Adrenal gland (tissue), 19 donors: Measurements from ENCODE around the gene ABCG1. TPM values are rescaled to one million over a fixed set of nuclear protein-coding genes. Genes with fewer than 3 reads are reported as not detected.

Experiments used
- DNase-seq, 7 donors: peaks; one replicate each; pipeline ENCODE4 v3.0.0-alpha.2; 2019 to 2020
- H3K27ac ChIP-seq, 5 donors: fragments of 200-600 bp; sonication (generic) in 4 of 5; 1 replicate in 3 of 5; 2 replicates in 2 of 5; pipeline versions ENCODE4 v1.5.1 to v1.8.0; 2016 to 2020; ENCODE audit warnings: mild to moderate bottlenecking in 1 of 5
- H3K27me3 ChIP-seq: fragments of 200-600 bp; 2 replicates; pipeline ENCODE4 v1.8.0; 2021
- H3K36me3 ChIP-seq, 2 donors: fragments of 200-600 bp; replicated peaks in 1 of 2; 1 replicate in 1 of 2; 2 replicates in 1 of 2; pipeline versions ENCODE4 v1.5.1 to v1.8.0; 2018 to 2022
- H3K4me1 ChIP-seq, 2 donors: fragments of 200-600 bp; replicated peaks in 1 of 2; 1 replicate in 1 of 2; 2 replicates in 1 of 2; pipeline versions ENCODE4 v1.5.1 to v1.8.0; 2018 to 2021
- H3K4me3 ChIP-seq, 4 donors: fragments of 200-600 bp; sonication (generic) in 3 of 4; one replicate each; pipeline ENCODE4 v1.5.1; 2016 to 2018
- H3K9me3 ChIP-seq, 3 donors: fragments of 200-600 bp; sonication (generic) in 1 of 3; replicated peaks in 1 of 3; 1 replicate in 2 of 3; 2 replicates in 1 of 3; pipeline versions ENCODE4 v1.5.1 to v1.8.0; 2016 to 2021
- POLR2A ChIP-seq, 2 donors: fragments of 450-650 bp; IDR thresholded peaks; one replicate each; pipeline ENCODE4 v1.6.1; 2017; ENCODE audit warnings: antibody characterized with exemption in 2 of 2, mild to moderate bottlenecking in 2 of 2, moderate library complexity in 1 of 2
- WGBS, 4 donors: extraction: QIAGEN DNeasy Blood & Tissue Kit in 2 of 4; methylation state at CpG; one replicate each; pipeline versions ENCODE4 v1.1.5 to v1.1.7; 2013 to 2017; 5-methylcytosine and 5-hydroxymethylcytosine counted together
- intact Hi-C, 2 donors: fragments of 100-400 bp; cut with DNase I; formaldehyde crosslinking; loops; one replicate each; pipeline versions ENCODE4 v1.14.1 to v1.15.0; 2022 to 2023
- long read RNA-seq, 10 donors: library from polyadenylated mRNA in 3 of 10; unstranded in 2 of 10; stranded (forward) in 1 of 10; transcript quantifications; one replicate each; pipeline ENCODE4 v2.0.0 and lab custom pipeline, GENCODE V29; 2021 to 2026
- polyA plus RNA-seq, 3 donors: library from polyadenylated mRNA; stranded (reverse); fragments of 200-250 nt in 2 of 3; fragments of 350-450 nt in 1 of 3; fragmentation: Illumina TruSeq in 1 of 3; extraction: RNeasy Lipid Tissue Mini Kit (QIAGEN cat#74804) in 1 of 3; gene quantifications; one replicate each; pipeline ENCODE4 v1.2.3, GENCODE V29; 2013 to 2014
- total RNA-seq, 9 donors: library from RNA; depleted of rRNA in 4 of 9; stranded (reverse); fragments of >200 nt in 4 of 9; fragments of 120-200 nt in 1 of 9; fragmentation: NEBNext Ultra II Directional in 1 of 9; extraction: Animal tissue kit (Norgen Biotek cat#: 25700) in 1 of 9; gene quantifications; one replicate each; pipeline versions ENCODE4 v1.1.0 to v1.2.4, GENCODE V29; 2013 to 2023
- TF ChIP-seq, protein P1 (sequence below), 6 experiments: fragments of 450-650 bp in 4 of 6; fragments of 200-600 bp in 2 of 6; sonication (generic) in 1 of 6; IDR thresholded peaks; 1 replicate in 5 of 6; 2 replicates in 1 of 6; pipeline versions ENCODE4 v1.5.1 to v1.8.0; 2016 to 2021; ENCODE audit warnings: antibody characterized with exemption in 6 of 6, mild to moderate bottlenecking in 2 of 6, moderate library complexity in 1 of 6
- donor health status: healthy with polysubstance abuse.
- donor health status: Bipolar disorder and iron deficiency.
- donor health status: DM: yes; HTN: yes; CAD: no.
- donor health status: DM: no; HTN: no; CAD: no.
- donor health status: DM: no; HTN: no; CAD: no.
- donor health status: DM: yes; HTN: yes; CAD: no.

Gene ABCG1
- total RNA-seq (100 to 1,000 TPM in 2 of 9 donors, 10 to 100 TPM in 7; 23.2 to 136 (median 88.2) TPM), polyA plus RNA-seq (10 to 100 TPM; 32.5 to 52.7 (median 38.7) TPM)
- long read RNA-seq, donor 1, partial matches to known transcripts = 0 of 2 reads
- long read RNA-seq, donor 1, other reads (novel, unspliced or antisense) = 0 of 2 reads
- long read RNA-seq, donor 2, partial matches to known transcripts = 16 of 17 reads
- long read RNA-seq, donor 2, other reads (novel, unspliced or antisense) = 0 of 17 reads
- long read RNA-seq, donor 3, partial matches to known transcripts = 0 of 1 reads
- long read RNA-seq, donor 3, other reads (novel, unspliced or antisense) = 0 of 1 reads
- long read RNA-seq, donor 4, transcript ABCG1-203 (15 exons, 3,034 nt) = minor isoform, 8 of 36 reads
- long read RNA-seq, donor 4, transcript ABCG1-205 (15 exons, 2,998 nt) = major isoform, 21 of 36 reads
- long read RNA-seq, donor 4, partial matches to known transcripts = 5 of 36 reads
- long read RNA-seq, donor 4, other reads (novel, unspliced or antisense) = 2 of 36 reads
- long read RNA-seq, donor 5, transcript ABCG1-205 (15 exons, 2,998 nt) = major isoform, 182 of 320 reads
- long read RNA-seq, donor 5, transcript ABCG1-203 (15 exons, 3,034 nt) = minor isoform, 93 of 320 reads
- long read RNA-seq, donor 5, partial matches to known transcripts = 10 of 320 reads
- long read RNA-seq, donor 5, other reads (novel, unspliced or antisense) = 33 of 320 reads
- long read RNA-seq, donor 6, partial matches to known transcripts = 8 of 16 reads
- long read RNA-seq, donor 6, other reads (novel, unspliced or antisense) = 0 of 16 reads
- long read RNA-seq, donor 7, partial matches to known transcripts = 0 of 3 reads
- long read RNA-seq, donor 7, other reads (novel, unspliced or antisense) = 0 of 3 reads
- long read RNA-seq, donor 8, transcript ABCG1-205 (15 exons, 2,998 nt) = major isoform, 6 of 49 reads
- long read RNA-seq, donor 8, partial matches to known transcripts = 41 of 49 reads
- long read RNA-seq, donor 8, other reads (novel, unspliced or antisense) = 0 of 49 reads
- long read RNA-seq, donor 9, partial matches to known transcripts = 0 of 2 reads
- long read RNA-seq, donor 9, other reads (novel, unspliced or antisense) = 0 of 2 reads
- long read RNA-seq, donor 10, partial matches to known transcripts = 0 of 4 reads
- long read RNA-seq, donor 10, other reads (novel, unspliced or antisense) = 0 of 4 reads

DNA sequence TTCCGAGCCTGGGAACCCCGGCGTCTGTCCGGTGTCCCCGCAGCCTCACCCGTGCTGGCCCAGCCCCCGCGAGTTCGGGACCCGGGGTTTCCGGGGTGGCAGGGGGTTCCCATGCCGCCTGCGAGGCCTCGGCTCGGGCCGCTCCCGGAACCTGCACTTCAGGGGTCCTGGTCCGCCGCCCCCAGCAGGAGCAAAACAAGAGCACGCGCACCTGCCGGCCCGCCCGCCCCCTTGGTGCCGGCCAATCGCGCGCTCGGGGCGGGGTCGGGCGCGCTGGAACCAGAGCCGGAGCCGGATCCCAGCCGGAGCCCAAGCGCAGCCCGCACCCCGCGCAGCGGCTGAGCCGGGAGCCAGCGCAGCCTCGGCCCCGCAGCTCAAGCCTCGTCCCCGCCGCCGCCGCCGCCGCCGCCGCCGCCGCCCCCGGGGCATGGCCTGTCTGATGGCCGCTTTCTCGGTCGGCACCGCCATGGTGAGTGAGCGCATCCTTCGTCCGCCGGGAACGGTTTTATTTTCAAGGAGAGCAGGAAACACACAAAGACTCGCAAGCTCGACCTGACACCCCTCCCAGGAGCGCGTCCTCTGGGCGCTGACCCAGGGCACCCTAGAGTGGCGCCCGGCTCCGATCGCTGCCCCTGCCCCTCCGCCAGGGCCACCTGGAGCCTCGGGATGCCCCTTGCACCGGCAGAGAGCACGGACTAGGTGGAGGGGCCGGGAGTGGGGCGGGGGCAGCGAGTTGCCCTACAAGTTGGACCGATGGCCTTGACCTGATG, at the start of gene ABCG1:
Gene ABCG1, plus strand, starts transcription at position 305 of the 770 bp plus-strand sequence. Its CDS starts 123 bp downstream, at position 428.
- DNase-seq = peak; percentile 51 to 80 (median 69)
- H3K36me3 ChIP-seq = no peaks in the 10 kb centered on the region
- no peaks in the 10 kb centered on the region for H3K9me3 ChIP-seq
- peak within 1 kb of the TSS; percentile 56 to 89 (median 84) for H3K4me3 ChIP-seq
- H3K27ac ChIP-seq = peak within 1 kb of the TSS; percentile 39 to 94 (median 88)
- intact Hi-C loops = loop anchor here (5.0 to 10.0 kb wide), 2 partner anchors 38 to 56 kb away; no protein-coding TSS in a partner anchor
- peaks cover 17 to 28% of the 10 kb centered on the region in 2 donors for H3K4me1 ChIP-seq
- TF ChIP-seq POLR2A (IDR thresholded peaks at IDR 0.05) = peak; percentile 86 to 92
- TF ChIP-seq, protein P1, sequence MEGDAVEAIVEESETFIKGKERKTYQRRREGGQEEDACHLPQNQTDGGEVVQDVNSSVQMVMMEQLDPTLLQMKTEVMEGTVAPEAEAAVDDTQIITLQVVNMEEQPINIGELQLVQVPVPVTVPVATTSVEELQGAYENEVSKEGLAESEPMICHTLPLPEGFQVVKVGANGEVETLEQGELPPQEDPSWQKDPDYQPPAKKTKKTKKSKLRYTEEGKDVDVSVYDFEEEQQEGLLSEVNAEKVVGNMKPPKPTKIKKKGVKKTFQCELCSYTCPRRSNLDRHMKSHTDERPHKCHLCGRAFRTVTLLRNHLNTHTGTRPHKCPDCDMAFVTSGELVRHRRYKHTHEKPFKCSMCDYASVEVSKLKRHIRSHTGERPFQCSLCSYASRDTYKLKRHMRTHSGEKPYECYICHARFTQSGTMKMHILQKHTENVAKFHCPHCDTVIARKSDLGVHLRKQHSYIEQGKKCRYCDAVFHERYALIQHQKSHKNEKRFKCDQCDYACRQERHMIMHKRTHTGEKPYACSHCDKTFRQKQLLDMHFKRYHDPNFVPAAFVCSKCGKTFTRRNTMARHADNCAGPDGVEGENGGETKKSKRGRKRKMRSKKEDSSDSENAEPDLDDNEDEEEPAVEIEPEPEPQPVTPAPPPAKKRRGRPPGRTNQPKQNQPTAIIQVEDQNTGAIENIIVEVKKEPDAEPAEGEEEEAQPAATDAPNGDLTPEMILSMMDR (IDR thresholded peaks at IDR 0.05) = peak in 1 of 6 experiments; percentile 2
- 0 to 3% (median 1%) methylated on average over 5 to 83 of the region's 83 CpGs for WGBS, 4 donors
- H3K27me3 ChIP-seq = no peaks in the 10 kb centered on the region

DNA sequence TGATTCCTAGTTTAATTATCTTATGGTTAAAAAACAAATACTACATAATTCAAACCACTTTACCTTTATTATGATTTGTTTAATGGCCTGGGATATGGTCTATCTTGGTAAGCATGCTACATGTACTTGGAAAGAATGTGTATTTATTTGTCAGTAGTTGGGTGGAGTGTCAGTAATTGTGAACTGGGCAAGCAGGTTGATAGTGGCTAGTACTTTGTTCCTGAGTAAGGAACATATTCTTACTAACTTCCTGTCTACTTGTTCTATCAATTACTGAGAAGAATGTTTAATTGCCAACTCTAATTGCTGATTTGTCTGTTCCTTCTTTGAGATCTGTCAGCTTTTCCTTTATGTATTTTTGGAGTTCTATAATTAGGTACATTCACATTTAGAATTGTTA, 49.2 kb upstream of the ABCG1 start:
- TF ChIP-seq, protein P1 (IDR thresholded peaks at IDR 0.05) = no peak
- no peak for TF ChIP-seq POLR2A (IDR thresholded peaks at IDR 0.05)
- Histone ChIP-seq H3K36me3 (no peaks in the 10 kb centered on the region), H3K4me1 (no peaks in the 10 kb centered on the region), H3K27me3 (no peaks in the 10 kb centered on the region), H3K27ac (no peak overlapping the region), H3K4me3 (no peak overlapping the region), H3K9me3 (no peaks in the 10 kb centered on the region)
- intact Hi-C loops = loop anchor here in 1 of 2 donors (10.0 kb wide), 1 partner anchor 85 kb away; no protein-coding TSS in a partner anchor
- no peak for DNase-seq

DNA sequence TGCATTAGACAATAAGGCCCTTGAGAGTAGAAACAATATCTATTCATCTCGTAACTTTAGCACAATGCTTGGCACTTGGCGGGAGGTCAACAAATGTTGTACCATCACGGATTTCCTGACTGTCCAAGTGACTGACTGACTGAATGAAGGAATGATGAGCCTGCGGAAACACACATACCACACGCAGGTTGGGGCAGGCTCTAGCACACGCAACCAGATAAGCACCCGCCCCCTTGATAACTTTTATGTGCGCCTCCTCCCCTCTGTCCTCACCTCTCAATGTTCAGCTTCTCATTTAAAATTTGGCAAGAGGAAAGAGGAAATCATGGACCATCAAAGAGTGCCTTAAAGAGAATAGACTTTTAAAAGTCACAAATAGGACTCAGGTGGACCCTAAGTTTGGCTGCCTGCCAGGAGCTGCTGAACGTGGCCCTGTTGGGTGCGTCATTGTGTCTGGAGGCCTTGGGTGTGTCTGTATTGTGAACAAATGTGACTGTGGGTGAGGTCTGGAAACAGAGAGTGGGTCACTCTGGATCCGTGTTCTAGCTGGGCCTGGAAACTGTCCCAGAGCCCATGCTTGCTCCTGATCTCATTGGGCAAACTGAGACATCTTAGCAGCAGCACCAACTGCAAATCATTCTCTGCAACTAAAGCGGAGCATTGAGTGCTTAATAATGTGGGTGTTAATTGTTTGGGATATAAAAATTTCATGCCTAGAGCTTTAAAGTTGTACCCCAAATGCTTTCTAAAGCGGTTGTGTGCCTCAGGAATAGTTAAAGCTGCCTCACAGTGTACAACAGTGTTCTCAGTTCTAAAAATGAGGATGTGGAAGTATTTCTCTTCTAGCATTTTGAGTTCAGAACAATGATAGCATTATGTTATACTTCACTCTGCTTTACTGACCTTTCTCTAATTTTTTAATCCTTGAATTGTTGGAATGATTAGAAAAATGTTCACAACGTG, 47.6 kb upstream of the ABCG1 start:
- Histone ChIP-seq H3K9me3 (no peaks in the 10 kb centered on the region), H3K4me1 (no peaks in the 10 kb centered on the region), H3K4me3 (no peak overlapping the region), H3K27ac (peak overlapping the region in 1 of 5 donors; percentile 31), H3K27me3 (no peaks in the 10 kb centered on the region), H3K36me3 (no peaks in the 10 kb centered on the region)
- intact Hi-C loops = loop anchor here in 1 of 2 donors (10.0 kb wide), 1 partner anchor 83 kb away; no protein-coding TSS in a partner anchor
- TF ChIP-seq, protein P1 (IDR thresholded peaks at IDR 0.05) = no peak
- TF ChIP-seq POLR2A (IDR thresholded peaks at IDR 0.05) = no peak
- DNase-seq = peak in 6 of 7 donors; percentile 35 to 74 (median 46)
- WGBS, 4 donors = 68 to 78% (median 75%) methylated on average over 14 of the region's 14 CpGs
